ENCODE measurements around the gene BEST1. TPM values are rescaled to one million over a fixed set of nuclear protein-coding genes. Genes with fewer than 3 reads are reported as not detected.

Gene BEST1
- total RNA-seq, 2 donors from 2014 or later: 0.58 to 0.77 TPM

- Histone ChIP-seq H3K9ac (ENCODE audit: low read depth in 2 of 2, low read length in 2 of 2) (no peak overlapping the region), H3K36me3 (no peaks in the 10 kb centered on the region), H3K9me3 (no peaks in the 10 kb centered on the region), H3K4me3 (no peak overlapping the region), H3K27ac (no peak overlapping the region), H3K27me3 (no peaks in the 10 kb centered on the region), H3K4me1 (peaks cover 9% of the 10 kb centered on the region)
- no peak for TF ChIP-seq CTCF (IDR thresholded peaks at IDR 0.05)
- intact Hi-C loops (cut with DNase I): no loop called here
- DNase-seq: no peak
Measured at GRCh38 chr11:61978703-61979661, 28.8 kb downstream of the BEST1 start.

- Histone ChIP-seq H3K27me3 (no peaks in the 10 kb centered on the region), H3K4me1 (peaks cover 4% of the 10 kb centered on the region), H3K9ac (ENCODE audit: low read depth in 2 of 2, low read length in 2 of 2) (no peak overlapping the region), H3K4me3 (no peak overlapping the region), H3K36me3 (no peaks in the 10 kb centered on the region), H3K9me3 (no peaks in the 10 kb centered on the region), H3K27ac (no peak overlapping the region)
- no peak for DNase-seq
- intact Hi-C loops (cut with DNase I): no loop called here
- TF ChIP-seq CTCF (IDR thresholded peaks at IDR 0.05): no peak
Measured at GRCh38 chr11:61980783-61981541, 30.8 kb downstream of the BEST1 start.

GRCh38 chr11:61983419-61983818 lies 33.3 kb downstream of the BEST1 start:
- Histone ChIP-seq H3K27ac (no peak overlapping the region), H3K4me1 (no peaks in the 10 kb centered on the region), H3K9me3 (no peaks in the 10 kb centered on the region)

GRCh38 chr11:61985869-61986268 lies 35.7 kb downstream of the BEST1 start:
- intact Hi-C loops (cut with DNase I): no loop called here
- Histone ChIP-seq H3K9ac (ENCODE audit: low read depth in 2 of 2, low read length in 2 of 2) (no peak overlapping the region), H3K27ac (no peak overlapping the region), H3K9me3 (no peaks in the 10 kb centered on the region), H3K4me1 (no peaks in the 10 kb centered on the region), H3K36me3 (no peaks in the 10 kb centered on the region), H3K4me3 (no peak overlapping the region), H3K27me3 (no peaks in the 10 kb centered on the region)
- no peak for TF ChIP-seq CTCF (IDR thresholded peaks at IDR 0.05)
- no peak for DNase-seq

More at GRCh38 chr11:61983419-61983818, 33.3 kb downstream of the BEST1 start:
- no peaks in the 10 kb centered on the region for H3K36me3 ChIP-seq
- no peak for DNase-seq
- H3K27me3 ChIP-seq: no peaks in the 10 kb centered on the region
- intact Hi-C loops (cut with DNase I): no loop called here
- no peak overlapping the region for H3K9ac ChIP-seq (ENCODE audit: low read depth in 2 of 2, low read length in 2 of 2)
- no peak for TF ChIP-seq CTCF (IDR thresholded peaks at IDR 0.05)
- H3K4me3 ChIP-seq: no peak overlapping the region

GRCh38 chr11:61994981-61995380 lies 44.8 kb downstream of the BEST1 start:
- intact Hi-C loops (cut with DNase I): no loop called here
- H3K4me1 ChIP-seq: no peaks in the 10 kb centered on the region
- no peak overlapping the region for H3K27ac ChIP-seq
- H3K9ac ChIP-seq (ENCODE audit: low read depth in 2 of 2, low read length in 2 of 2): no peak overlapping the region
- H3K27me3 ChIP-seq: no peaks in the 10 kb centered on the region
- TF ChIP-seq CTCF (IDR thresholded peaks at IDR 0.05): no peak
- H3K9me3 ChIP-seq: no peaks in the 10 kb centered on the region
- no peak overlapping the region for H3K4me3 ChIP-seq
- H3K36me3 ChIP-seq: no peaks in the 10 kb centered on the region
- no peak for DNase-seq

All from colonic mucosa (tissue), 4 donors.